Measurements from ENCODE around the gene KIF12. TPM values are rescaled to one million over a fixed set of nuclear protein-coding genes. Genes with fewer than 3 reads are reported as not detected.

The KIF12 gene
- total RNA-seq (31.9 and 39.9 TPM in 2 replicates), polyA plus RNA-seq (96.5 and 97.3 TPM in 2 replicates)

DNA sequence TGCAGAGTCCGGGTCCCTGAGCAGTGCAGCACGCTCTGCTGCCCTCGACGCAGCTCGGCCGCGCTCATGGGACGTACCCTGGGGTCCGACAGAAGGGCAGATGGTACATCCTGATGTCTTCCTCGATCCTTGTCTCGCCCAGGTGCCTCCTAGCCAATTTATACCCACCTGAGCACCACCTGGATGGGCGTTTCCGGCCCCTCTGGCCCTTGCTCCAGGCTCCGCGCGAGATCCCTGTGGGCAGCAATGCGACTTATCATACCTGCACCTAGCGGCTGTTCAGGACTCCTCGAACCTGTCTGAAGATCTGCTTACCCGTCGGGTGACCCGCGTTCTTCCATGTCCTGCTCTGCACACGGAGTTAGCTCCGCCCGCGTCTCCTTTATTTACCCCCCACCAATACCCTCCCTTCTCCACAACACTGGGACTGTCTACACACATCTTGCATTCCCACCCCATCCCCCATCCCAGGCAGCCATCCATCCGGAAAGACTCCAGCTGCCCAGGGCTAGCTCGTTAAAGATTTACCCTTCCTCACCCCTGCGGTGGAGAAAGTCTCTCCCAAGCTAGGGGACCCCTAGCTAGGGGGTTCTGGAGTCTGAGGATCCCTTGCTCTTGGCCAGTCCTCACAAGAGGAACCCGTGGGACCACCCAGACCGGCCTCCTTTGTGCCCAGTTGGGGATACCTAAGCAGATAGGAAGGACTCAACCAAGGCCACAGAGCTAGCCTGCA, at the start of gene KIF12:
Gene KIF12 (minus strand): TSS at position 357 of the 733 bp plus-strand sequence. CDS start 16 bp downstream, at position 341.
- Histone ChIP-seq H3K27ac (peak within 1 kb of the TSS; percentile 80), H3K79me2 (no peaks in the 10 kb centered on the region), H3K4me2 (peak within 1 kb of the TSS; percentile 98), H3K36me3 (replicated peaks; ENCODE audit: insufficient read depth, low read depth) (no peaks in the 10 kb centered on the region), H3K9me3 (ENCODE audit: low read depth) (peaks cover 9% of the 10 kb centered on the region), H2AFZ (peak within 1 kb of the TSS; percentile 66), H3K27me3 (peaks cover 4% of the 10 kb centered on the region), H3K9me2 (replicated peaks; ENCODE audit: insufficient read depth) (no peaks in the 10 kb centered on the region), H3K4me3 (peak within 1 kb of the TSS; percentile 61), H3K4me1 (ENCODE audit: insufficient read depth) (peaks cover 4% of the 10 kb centered on the region), H4K20me1 (ENCODE audit: insufficient read depth, poor library complexity, severe bottlenecking) (no peaks in the 10 kb centered on the region)
- peak; percentile 80 for DNase-seq (ENCODE audit: low spot score)
- 16% methylated on average over 30 of the region's 32 CpGs for WGBS (ENCODE audit: low lambda C conversion rate, missing lambda C conversion rate)
- TF ChIP-seq, protein P1, sequence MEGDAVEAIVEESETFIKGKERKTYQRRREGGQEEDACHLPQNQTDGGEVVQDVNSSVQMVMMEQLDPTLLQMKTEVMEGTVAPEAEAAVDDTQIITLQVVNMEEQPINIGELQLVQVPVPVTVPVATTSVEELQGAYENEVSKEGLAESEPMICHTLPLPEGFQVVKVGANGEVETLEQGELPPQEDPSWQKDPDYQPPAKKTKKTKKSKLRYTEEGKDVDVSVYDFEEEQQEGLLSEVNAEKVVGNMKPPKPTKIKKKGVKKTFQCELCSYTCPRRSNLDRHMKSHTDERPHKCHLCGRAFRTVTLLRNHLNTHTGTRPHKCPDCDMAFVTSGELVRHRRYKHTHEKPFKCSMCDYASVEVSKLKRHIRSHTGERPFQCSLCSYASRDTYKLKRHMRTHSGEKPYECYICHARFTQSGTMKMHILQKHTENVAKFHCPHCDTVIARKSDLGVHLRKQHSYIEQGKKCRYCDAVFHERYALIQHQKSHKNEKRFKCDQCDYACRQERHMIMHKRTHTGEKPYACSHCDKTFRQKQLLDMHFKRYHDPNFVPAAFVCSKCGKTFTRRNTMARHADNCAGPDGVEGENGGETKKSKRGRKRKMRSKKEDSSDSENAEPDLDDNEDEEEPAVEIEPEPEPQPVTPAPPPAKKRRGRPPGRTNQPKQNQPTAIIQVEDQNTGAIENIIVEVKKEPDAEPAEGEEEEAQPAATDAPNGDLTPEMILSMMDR (IDR thresholded peaks at IDR 0.05; ENCODE audit: poor library complexity), result no peak
- TF ChIP-seq EZH2 (IDR thresholded peaks at IDR 0.05; ENCODE audit: borderline replicate concordance) (no peak), EZH2phosphoT487 (IDR thresholded peaks at IDR 0.05; ENCODE audit: low read depth, severe bottlenecking, unreplicated experiment) (no peak)

DNA sequence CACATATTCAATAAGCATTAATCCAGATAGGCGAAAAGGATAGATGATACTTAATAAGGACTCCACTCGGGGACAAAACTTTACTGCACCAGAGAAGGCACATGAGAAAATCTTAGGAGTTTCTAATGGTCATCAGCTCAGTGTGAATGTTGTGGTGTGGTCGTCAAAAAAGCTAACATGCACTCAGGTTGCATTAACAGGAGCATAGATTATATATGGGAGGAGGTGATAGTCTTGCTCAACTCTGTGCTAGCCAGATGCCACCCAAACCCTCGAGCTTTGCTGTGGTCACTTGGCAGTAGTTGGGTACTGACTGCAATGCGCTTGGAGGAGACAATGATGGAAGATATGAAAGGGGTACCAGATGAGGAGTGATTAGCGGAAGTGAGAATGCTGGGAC, 47.6 kb upstream of the KIF12 start:
- DNase-seq (ENCODE audit: low spot score), result no peak
- H2AFZ ChIP-seq, result no peak overlapping the region
- no peaks in the 10 kb centered on the region for H3K9me2 ChIP-seq (replicated peaks; ENCODE audit: insufficient read depth)
- H3K79me2 ChIP-seq, result no peaks in the 10 kb centered on the region
- H3K4me2 ChIP-seq, result no peak overlapping the region
- peaks cover 7% of the 10 kb centered on the region for H3K4me1 ChIP-seq (ENCODE audit: insufficient read depth)
- H3K4me3 ChIP-seq, result no peak overlapping the region
- no peak overlapping the region for H3K27ac ChIP-seq
- no peaks in the 10 kb centered on the region for H4K20me1 ChIP-seq (ENCODE audit: insufficient read depth, poor library complexity, severe bottlenecking)
- H3K9me3 ChIP-seq (ENCODE audit: low read depth), result no peaks in the 10 kb centered on the region
- WGBS (ENCODE audit: low lambda C conversion rate, missing lambda C conversion rate), result 93% methylated on average over 6 of the region's 6 CpGs
- TF ChIP-seq EZH2 (IDR thresholded peaks at IDR 0.05; ENCODE audit: borderline replicate concordance) (no peak), EZH2phosphoT487 (IDR thresholded peaks at IDR 0.05; ENCODE audit: low read depth, severe bottlenecking, unreplicated experiment) (no peak)
- TF ChIP-seq, protein P1 (IDR thresholded peaks at IDR 0.05; ENCODE audit: poor library complexity), result no peak
- no peaks in the 10 kb centered on the region for H3K27me3 ChIP-seq
- no peaks in the 10 kb centered on the region for H3K36me3 ChIP-seq (replicated peaks; ENCODE audit: insufficient read depth, low read depth)

DNA sequence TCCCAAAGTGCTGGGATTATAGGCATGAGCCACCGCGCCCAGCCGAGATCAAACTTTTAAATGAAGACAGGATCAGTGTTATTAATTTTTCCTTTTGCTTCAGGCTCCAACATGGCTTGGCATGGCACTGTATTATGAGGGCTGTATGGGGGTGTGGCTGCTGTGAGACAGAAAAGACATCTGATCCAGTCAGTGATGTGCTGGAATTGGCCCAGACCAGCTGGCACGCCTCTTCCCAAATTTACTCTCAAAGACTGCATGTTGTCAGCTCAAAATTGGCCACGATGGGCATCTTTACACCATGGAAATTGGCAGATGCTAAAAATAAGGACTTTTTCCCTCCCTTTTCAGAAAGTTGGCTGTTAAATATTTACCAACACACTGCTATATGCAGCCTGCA, 44.1 kb upstream of the KIF12 start:
- H3K4me1 ChIP-seq (ENCODE audit: insufficient read depth), result peaks cover 36% of the 10 kb centered on the region
- no peak for DNase-seq (ENCODE audit: low spot score)
- H3K36me3 ChIP-seq (replicated peaks; ENCODE audit: insufficient read depth, low read depth), result no peaks in the 10 kb centered on the region
- H3K4me2 ChIP-seq, result no peak overlapping the region
- 95% methylated on average over 5 of the region's 5 CpGs for WGBS (ENCODE audit: low lambda C conversion rate, missing lambda C conversion rate)
- H3K4me3 ChIP-seq, result no peak overlapping the region
- H3K79me2 ChIP-seq, result no peaks in the 10 kb centered on the region
- H3K9me3 ChIP-seq (ENCODE audit: low read depth), result no peaks in the 10 kb centered on the region
- no peaks in the 10 kb centered on the region for H3K9me2 ChIP-seq (replicated peaks; ENCODE audit: insufficient read depth)
- H2AFZ ChIP-seq, result no peak overlapping the region
- H4K20me1 ChIP-seq (ENCODE audit: insufficient read depth, poor library complexity, severe bottlenecking), result no peaks in the 10 kb centered on the region
- H3K27me3 ChIP-seq, result no peaks in the 10 kb centered on the region
- H3K27ac ChIP-seq, result no peak overlapping the region
- TF ChIP-seq, protein P1 (IDR thresholded peaks at IDR 0.05; ENCODE audit: poor library complexity), result no peak
- TF ChIP-seq EZH2 (IDR thresholded peaks at IDR 0.05; ENCODE audit: borderline replicate concordance), result no peak
- no peak for TF ChIP-seq EZH2phosphoT487 (IDR thresholded peaks at IDR 0.05; ENCODE audit: low read depth, severe bottlenecking, unreplicated experiment)
